Glomerular endothelial cell (primary cell): ENCODE data around the gene DNM1. TPM values are rescaled to one million over a fixed set of nuclear protein-coding genes. Genes with fewer than 3 reads are reported as not detected.

Source experiments
- DNase-seq: peaks from one replicate; pipeline ENCODE4 v3.0.0-alpha.2; 2011; ENCODE audit warnings: low read depth, low spot score; ENCODE audit errors: extremely low read depth
- total RNA-seq: library from RNA; depleted of rRNA; stranded (reverse); fragments of >200 nt; gene quantifications from 2 replicates; pipeline ENCODE4 v1.2.3, GENCODE V29; 2015

The DNM1 gene
- total RNA-seq, 1 donor from 2014 or later: 7.9 TPM

DNA sequence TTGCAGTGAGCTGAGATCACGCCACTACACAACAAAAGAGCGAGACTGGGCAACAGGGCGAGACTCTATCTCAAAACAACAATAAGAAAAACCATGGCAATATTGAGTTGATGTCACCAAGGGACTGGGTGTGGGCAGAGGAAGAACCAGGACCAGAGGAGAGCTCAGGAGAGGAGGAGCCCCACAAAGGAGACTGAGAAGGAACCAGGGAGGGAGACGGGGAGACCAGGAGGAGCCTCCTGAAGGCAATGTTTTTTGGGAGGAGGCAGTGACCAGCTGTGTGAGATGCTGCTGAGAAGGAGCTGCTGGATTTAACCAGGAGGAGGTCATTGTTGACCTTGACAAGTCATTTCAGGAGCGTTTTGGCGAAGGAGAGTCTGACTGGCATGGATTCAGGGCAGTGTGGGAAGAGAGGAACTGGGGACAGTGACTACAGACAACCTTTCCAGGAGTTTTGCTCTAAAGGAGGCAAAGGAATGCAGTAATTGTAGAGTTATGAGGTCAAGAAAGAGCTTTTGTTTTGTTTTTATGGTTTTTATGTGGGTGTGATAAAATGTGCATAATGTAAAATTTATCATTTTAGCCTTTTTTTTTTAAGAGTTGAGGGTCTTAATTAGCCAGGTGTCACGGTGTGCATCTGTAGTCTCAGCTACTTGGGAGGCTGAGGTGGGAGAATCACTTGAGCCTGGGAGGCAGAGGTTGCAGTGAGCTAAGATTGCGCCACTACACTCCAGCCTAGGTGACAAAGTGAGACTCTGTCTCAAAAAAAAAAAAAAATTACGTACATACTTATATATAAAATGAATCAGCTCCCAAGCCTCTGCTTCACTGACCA, 101.2 kb downstream of the DNM1 start:
- DNase-seq: no peak

Other genes with a start within 250 kb of the DNM1 start
- 29.6 TPM in 2 replicates for gene EEIG1, start 222.4 kb upstream of the DNM1 start, total RNA-seq
- gene NAIF1, start 136.1 kb upstream of the DNM1 start, total RNA-seq: 6.8 and 8.4 TPM in 2 replicates
- gene SLC25A25, start 135.1 kb upstream of the DNM1 start, total RNA-seq: 16.1 and 24.1 TPM in 2 replicates
- 63.4 and 68.6 TPM in 2 replicates for gene PTGES2, start 75.7 kb upstream of the DNM1 start, total RNA-seq
- gene LCN2, start 53.9 kb upstream of the DNM1 start, total RNA-seq: not detected in 2 replicates
- 274 and 308 TPM in 2 replicates for gene BBLN, start 43.1 kb upstream of the DNM1 start, total RNA-seq
- 68.1 and 69.4 TPM in 2 replicates for gene CIZ1, start 11.8 kb upstream of the DNM1 start, total RNA-seq
- 62.4 and 138 TPM in 2 replicates for gene GOLGA2, start 72.6 kb downstream of the DNM1 start, total RNA-seq
- 28.4 and 37.8 TPM in 2 replicates for gene SWI5, start 72.9 kb downstream of the DNM1 start, total RNA-seq
- 11.3 and 13.5 TPM in 2 replicates for gene TRUB2, start 119.1 kb downstream of the DNM1 start, total RNA-seq
- 50.3 and 56.0 TPM in 2 replicates for gene COQ4, start 119.5 kb downstream of the DNM1 start, total RNA-seq
- gene SLC27A4, start 137.1 kb downstream of the DNM1 start, total RNA-seq: 42.7 and 45.1 TPM in 2 replicates
- gene URM1, start 168.0 kb downstream of the DNM1 start, total RNA-seq: 41.9 and 45.1 TPM in 2 replicates
- 56.8 and 81.3 TPM in 2 replicates for gene CERCAM, start 217.5 kb downstream of the DNM1 start, total RNA-seq